Measurements from ENCODE around the gene GFER.

DNA sequence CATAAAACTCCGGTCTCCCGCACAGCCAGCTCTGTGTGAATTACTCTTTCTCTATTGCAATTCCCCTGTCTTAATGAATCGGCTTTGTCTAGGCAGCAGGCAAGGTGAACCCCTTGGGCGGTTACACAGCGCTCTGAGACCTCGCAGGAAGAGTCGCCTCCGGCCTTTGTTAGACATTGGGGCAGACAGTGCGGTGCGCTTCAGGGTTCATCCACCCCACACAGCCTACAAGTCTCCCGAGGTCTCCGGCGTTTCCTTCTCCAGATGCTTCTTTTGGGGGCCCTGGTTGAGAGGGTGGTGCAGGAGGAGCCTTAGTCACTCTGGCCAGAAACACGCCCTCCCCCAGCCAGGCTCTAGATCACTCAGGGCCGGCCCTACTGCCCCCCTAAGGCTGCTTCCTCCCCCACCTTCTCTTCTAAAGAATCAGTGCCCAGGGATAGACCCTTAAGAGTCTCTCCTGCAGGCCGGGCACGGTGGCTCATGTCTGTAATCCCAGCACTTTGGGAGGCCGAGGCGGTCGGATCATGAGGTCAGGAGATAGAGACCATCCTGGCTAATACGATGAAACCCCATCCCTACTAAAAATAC is 39.3 kb upstream of the GFER start:
- TF ChIP-seq CTCF (IDR thresholded peaks at IDR 0.05) (no peak), POLR2A (IDR thresholded peaks at IDR 0.05) (no peak)

Data from body of pancreas (tissue), 4 donors.